Activated CD4-positive, CD25-positive, alpha-beta regulatory T cell treated with anti-CD3 and anti-CD28 coated beads, Interleukin-2, amount 50 U/mL, for 16 hours (primary cell): ENCODE results near the gene NXN.
"Not testable (repeated sequence)": the region's sequence is repeated elsewhere in the genome, so short reads cannot be mapped to it uniquely, and the experiment has no call there.

Experiments
- DNase-seq: peaks from one replicate; pipeline ENCODE4 v3.0.0-alpha.2; 2020; ENCODE audit warnings: low read depth, low spot score

The NXN gene

GRCh38 chr17:917941-918740 lies 61.4 kb downstream of the NXN start:
- DNase-seq = no peak

GRCh38 chr17:917391-917811 lies 62.2 kb downstream of the NXN start:
- DNase-seq = no peak

GRCh38 chr17:916315-916714 lies 63.3 kb downstream of the NXN start:
- DNase-seq = no peak

- DNase-seq = no peak
Measured at GRCh38 chr17:915538-916201, 63.9 kb downstream of the NXN start.

GRCh38 chr17:914561-914960 lies 65.0 kb downstream of the NXN start:
- DNase-seq = no peak

- DNase-seq = no peak
Measured at GRCh38 chr17:913207-913606, 66.4 kb downstream of the NXN start.

GRCh38 chr17:909642-910323 lies 69.8 kb downstream of the NXN start:
- no peak for DNase-seq

- no peak for DNase-seq
Measured at GRCh38 chr17:907725-908124, 71.9 kb downstream of the NXN start.

GRCh38 chr17:905708-906107 lies 73.9 kb downstream of the NXN start:
- DNase-seq = not testable (repeated sequence)

GRCh38 chr17:903691-904481 lies 75.7 kb downstream of the NXN start:
- no peak for DNase-seq

GRCh38 chr17:902463-902862 lies 77.1 kb downstream of the NXN start:
- no peak for DNase-seq

- no peak for DNase-seq
Measured at GRCh38 chr17:901964-902363, 77.6 kb downstream of the NXN start.

GRCh38 chr17:901191-901950 lies 78.2 kb downstream of the NXN start:
- DNase-seq = no peak

GRCh38 chr17:900336-900934 lies 79.1 kb downstream of the NXN start:
- no peak for DNase-seq

GRCh38 chr17:897970-898619 lies 81.5 kb downstream of the NXN start:
- DNase-seq = no peak

GRCh38 chr17:896953-897661 lies 82.5 kb downstream of the NXN start:
- DNase-seq = no peak

- DNase-seq = no peak
Measured at GRCh38 chr17:896454-896853, 83.1 kb downstream of the NXN start.

- DNase-seq = no peak
Measured at GRCh38 chr17:892958-893357, 86.6 kb downstream of the NXN start.

GRCh38 chr17:888998-889441 lies 90.6 kb downstream of the NXN start:
- DNase-seq = no peak
